Prostate gland (tissue), 2 donors: Measurements from ENCODE around the gene PHF8.

ENCODE experiments used
- CTCF ChIP-seq, 4 experiments: fragments of 200-600 bp in 2 of 4; fragments of 450-650 bp in 2 of 4; sonication (generic) in 2 of 4; IDR thresholded peaks; 1 replicate in 3 of 4; 2 replicates in 1 of 4; pipeline ENCODE4 v1.5.1; 2016 to 2019; ENCODE audit warnings: antibody characterized with exemption in 4 of 4, mild to moderate bottlenecking in 2 of 4, moderate library complexity in 2 of 4
- POLR2A ChIP-seq: fragments of 450-650 bp; IDR thresholded peaks from one replicate; pipeline ENCODE4 v1.6.1; 2016; ENCODE audit warnings: antibody characterized with exemption, mild to moderate bottlenecking

DNA sequence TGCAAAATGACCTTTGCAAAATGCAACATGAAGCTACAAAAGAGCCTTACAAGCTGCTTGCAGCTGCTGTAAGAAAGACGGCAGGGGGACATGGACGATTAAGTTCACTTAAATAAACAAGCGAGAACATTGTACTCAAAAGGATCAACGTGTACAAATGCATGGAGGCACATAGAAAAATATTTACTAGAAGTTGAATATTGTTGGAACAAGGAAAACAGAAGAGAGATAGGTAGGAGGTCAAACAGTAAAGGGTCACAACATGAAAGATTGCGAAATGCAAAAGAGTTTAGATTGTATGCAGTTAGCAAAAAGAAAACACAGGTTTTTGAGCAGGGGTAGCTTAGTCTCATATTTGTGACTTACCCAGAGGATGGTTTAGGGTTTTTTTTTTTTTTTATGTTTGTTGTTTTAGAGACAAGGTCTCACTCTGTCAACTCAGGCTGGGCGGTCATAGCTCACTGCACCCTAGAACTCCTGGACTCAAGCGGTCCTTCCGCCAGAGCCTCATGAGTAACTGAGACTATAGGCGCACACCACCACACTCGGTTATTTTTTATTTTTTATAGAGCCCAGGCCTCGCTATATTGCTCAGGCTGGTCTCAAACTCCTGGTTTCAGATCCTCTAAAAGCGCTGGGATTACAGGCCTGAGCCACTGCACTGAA lies 1.4 kb upstream of the PHF8 start:
- TF ChIP-seq POLR2A (no peak), CTCF (IDR thresholded peaks at IDR 0.05) (no peak)
